Muscle layer of colon (tissue), 2 donors: ENCODE data around the gene SMPD1.
A peak's percentile ranks its signal among the peaks of the same experiment; 100 is the strongest.

Experiments used
- H3K27ac ChIP-seq: one replicate; pipeline ENCODE4 v1.7.0; 2013; ENCODE audit warnings: low read depth, mild to moderate bottlenecking, low read length, moderate library complexity
- H3K27me3 ChIP-seq, 2 donors: one replicate each; pipeline ENCODE4 v1.7.0; 2013; ENCODE audit warnings: low read length in 2 of 2, mild to moderate bottlenecking in 2 of 2; ENCODE audit not compliant: insufficient read depth in 2 of 2, control insufficient read depth in 1 of 2
- H3K36me3 ChIP-seq: one replicate; pipeline ENCODE4 v1.7.0; 2013; ENCODE audit warnings: mild to moderate bottlenecking, low read length; ENCODE audit not compliant: insufficient read depth
- H3K4me1 ChIP-seq: one replicate; pipeline ENCODE4 v1.7.0; 2013; ENCODE audit warnings: mild to moderate bottlenecking, low read length; ENCODE audit not compliant: insufficient read depth
- H3K4me3 ChIP-seq, 2 donors: one replicate each; pipeline ENCODE4 v1.7.0; 2013; ENCODE audit warnings: low read length in 2 of 2, low read depth in 1 of 2, mild to moderate bottlenecking in 1 of 2, moderate library complexity in 1 of 2
- H3K9ac ChIP-seq: one replicate; pipeline ENCODE4 v1.7.0; 2013; ENCODE audit warnings: low read length
- H3K9me3 ChIP-seq: one replicate; pipeline ENCODE4 v1.7.0; 2013; ENCODE audit warnings: mild to moderate bottlenecking, low read length
- donor health status: abdominal sarcoma.
- donor health status: Adenocarcinoma of cecum.

Gene SMPD1

DNA sequence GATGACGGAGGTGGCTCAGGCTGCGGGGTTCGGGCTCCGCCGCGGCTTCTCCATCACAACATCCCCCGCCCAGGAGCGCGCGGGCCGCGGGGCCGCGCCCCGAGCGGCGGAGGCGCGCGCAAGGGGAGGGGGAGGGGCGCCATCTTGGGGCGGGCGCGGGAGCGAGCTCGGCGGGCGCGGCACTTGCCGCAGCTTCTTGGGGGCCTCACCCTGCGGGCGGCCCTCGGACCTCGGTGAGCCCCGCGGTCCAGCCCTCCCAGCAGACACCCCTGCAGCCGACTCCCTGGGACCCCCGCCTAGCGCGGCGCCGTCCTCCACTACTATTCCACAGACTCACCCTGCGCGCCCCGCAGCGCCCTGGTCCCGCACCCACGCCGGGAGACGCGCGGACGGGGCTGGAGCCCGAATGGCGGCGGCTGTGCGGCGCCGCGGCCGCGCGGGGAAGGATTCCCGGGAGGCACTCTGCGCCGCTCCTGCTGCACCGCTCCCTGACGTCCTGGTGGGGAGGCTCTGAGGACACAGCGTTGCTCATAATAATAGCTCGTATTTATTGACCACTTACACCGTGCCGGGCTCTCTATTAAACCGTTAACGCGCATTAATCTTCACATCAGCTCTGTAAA is 28.8 kb downstream of the SMPD1 start, which contains the start of gene APBB1:
APBB1 (minus strand) TSS at position 86 of the 623 bp plus-strand sequence. CDS start 7,747 bp downstream, outside the sequence.
- Histone ChIP-seq H3K27me3 (no peaks in the 10 kb centered on the region), H3K27ac (peak within 1 kb of the TSS; percentile 93), H3K4me3 (peak within 1 kb of the TSS; percentile 52 to 69), H3K9ac (peak within 1 kb of the TSS; percentile 55), H3K36me3 (no peaks in the 10 kb centered on the region), H3K4me1 (peaks cover 31% of the 10 kb centered on the region), H3K9me3 (no peaks in the 10 kb centered on the region)

- peaks cover 21% of the 10 kb centered on the region for H3K4me1 ChIP-seq
- no peaks in the 10 kb centered on the region for H3K36me3 ChIP-seq
- H3K27me3 ChIP-seq: no peaks in the 10 kb centered on the region
- no peak overlapping the region for H3K9ac ChIP-seq
- H3K27ac ChIP-seq: no peak overlapping the region
- H3K9me3 ChIP-seq: no peaks in the 10 kb centered on the region
- no peak overlapping the region for H3K4me3 ChIP-seq
Measured at GRCh38 chr11:6420677-6421076, 30.4 kb downstream of the SMPD1 start.

DNA sequence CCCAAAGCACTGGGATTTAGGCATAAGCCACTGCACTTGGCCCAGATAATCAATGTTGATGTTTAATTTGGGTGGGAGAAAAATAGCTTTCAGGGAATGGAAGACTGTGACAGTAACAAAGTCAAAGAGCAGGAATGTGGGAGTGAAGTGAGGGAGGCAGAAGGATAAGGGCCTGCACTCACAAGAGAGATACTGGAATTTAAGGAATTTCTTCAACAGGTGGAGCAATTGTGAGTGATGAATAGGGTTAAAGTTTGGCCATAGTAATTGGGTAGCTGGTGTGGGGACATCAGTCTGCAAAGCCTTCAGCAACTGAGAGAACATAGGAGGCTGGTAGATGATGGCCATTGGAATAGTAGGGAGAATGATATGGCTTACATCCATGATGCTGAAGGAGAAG is 37.2 kb downstream of the SMPD1 start:
- Histone ChIP-seq H3K9me3 (no peaks in the 10 kb centered on the region), H3K27ac (no peak overlapping the region), H3K4me3 (no peak overlapping the region), H3K9ac (no peak overlapping the region), H3K27me3 (no peaks in the 10 kb centered on the region), H3K4me1 (no peaks in the 10 kb centered on the region), H3K36me3 (no peaks in the 10 kb centered on the region)

DNA sequence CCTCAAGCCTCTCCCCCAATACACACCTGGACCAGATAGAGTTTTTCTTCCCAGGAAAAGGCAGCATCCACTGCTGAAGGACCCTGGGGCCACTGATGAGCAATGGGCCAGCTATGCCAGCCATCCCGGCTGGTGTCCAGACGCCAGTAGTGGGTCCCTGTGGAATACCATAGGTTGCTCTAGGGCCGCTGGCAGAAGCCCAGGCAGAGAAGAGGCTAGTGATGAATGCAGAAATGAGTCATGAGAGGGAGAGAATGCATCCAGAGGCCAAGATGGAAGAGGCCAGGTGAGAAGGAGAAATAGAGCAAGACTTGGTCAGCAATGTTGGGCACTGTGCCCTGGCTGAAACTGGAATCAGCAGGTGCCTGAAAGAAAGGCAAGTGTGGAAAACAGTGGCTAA is 41.6 kb downstream of the SMPD1 start:
- H3K9ac ChIP-seq: no peak overlapping the region
- H3K27me3 ChIP-seq: no peaks in the 10 kb centered on the region
- no peaks in the 10 kb centered on the region for H3K36me3 ChIP-seq
- H3K27ac ChIP-seq: no peak overlapping the region
- H3K4me1 ChIP-seq: no peaks in the 10 kb centered on the region
- H3K4me3 ChIP-seq: no peak overlapping the region
- H3K9me3 ChIP-seq: no peaks in the 10 kb centered on the region

GRCh38 chr11:6433998-6434660 is 43.9 kb downstream of the SMPD1 start:
- H3K9ac ChIP-seq: no peak overlapping the region
- H3K4me1 ChIP-seq: no peaks in the 10 kb centered on the region
- no peaks in the 10 kb centered on the region for H3K9me3 ChIP-seq
- H3K27ac ChIP-seq: no peak overlapping the region
- no peaks in the 10 kb centered on the region for H3K27me3 ChIP-seq
- no peak overlapping the region for H3K4me3 ChIP-seq
- no peaks in the 10 kb centered on the region for H3K36me3 ChIP-seq

DNA sequence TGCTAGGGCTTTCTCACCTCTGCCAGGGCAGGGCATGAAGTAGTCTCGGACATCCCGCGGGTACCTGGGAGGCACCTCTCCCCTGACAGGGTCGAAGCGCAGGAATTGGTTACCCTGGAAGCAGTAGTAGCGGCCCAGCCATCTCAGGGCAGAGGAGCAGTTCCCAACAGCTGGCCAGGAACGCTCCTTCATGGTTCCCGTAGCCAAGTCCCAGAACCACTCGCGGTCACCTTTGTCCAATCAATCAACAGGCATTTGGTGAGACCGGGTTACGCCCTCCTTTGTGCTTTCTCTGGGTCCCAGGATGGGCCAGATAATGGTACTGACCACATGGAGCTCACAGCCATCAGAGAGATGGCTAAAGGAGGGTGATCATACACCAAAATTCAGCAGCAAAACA is 47.1 kb downstream of the SMPD1 start:
- H3K36me3 ChIP-seq: no peaks in the 10 kb centered on the region

DNA sequence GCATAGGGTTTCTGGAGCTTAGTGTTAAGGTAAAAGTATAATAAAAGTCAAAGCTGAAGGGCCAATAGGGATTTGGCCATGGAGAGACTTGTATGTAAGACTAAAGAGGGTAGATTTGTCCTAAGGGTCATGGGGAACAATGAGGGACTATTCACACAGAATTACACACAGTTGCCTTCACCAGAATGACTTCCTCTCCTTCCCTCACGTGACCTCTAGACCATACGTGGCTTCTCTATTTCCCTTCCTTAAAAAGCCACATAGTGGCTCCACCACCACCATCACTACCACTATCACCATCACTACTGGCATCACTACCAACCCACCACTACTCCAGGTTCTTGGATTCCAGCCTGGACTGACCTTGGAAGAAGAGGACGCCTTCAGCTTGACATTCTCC is 47.7 kb downstream of the SMPD1 start:
- Histone ChIP-seq H3K27ac (no peak overlapping the region), H3K36me3 (no peaks in the 10 kb centered on the region), H3K4me3 (no peak overlapping the region), H3K27me3 (no peaks in the 10 kb centered on the region), H3K4me1 (no peaks in the 10 kb centered on the region), H3K9me3 (no peaks in the 10 kb centered on the region), H3K9ac (no peak overlapping the region)

More for the DNA sequence above, 47.1 kb downstream of the SMPD1 start:
- Histone ChIP-seq H3K4me1 (no peaks in the 10 kb centered on the region), H3K9me3 (no peaks in the 10 kb centered on the region), H3K4me3 (no peak overlapping the region), H3K9ac (no peak overlapping the region), H3K27me3 (no peaks in the 10 kb centered on the region), H3K27ac (no peak overlapping the region)

DNA sequence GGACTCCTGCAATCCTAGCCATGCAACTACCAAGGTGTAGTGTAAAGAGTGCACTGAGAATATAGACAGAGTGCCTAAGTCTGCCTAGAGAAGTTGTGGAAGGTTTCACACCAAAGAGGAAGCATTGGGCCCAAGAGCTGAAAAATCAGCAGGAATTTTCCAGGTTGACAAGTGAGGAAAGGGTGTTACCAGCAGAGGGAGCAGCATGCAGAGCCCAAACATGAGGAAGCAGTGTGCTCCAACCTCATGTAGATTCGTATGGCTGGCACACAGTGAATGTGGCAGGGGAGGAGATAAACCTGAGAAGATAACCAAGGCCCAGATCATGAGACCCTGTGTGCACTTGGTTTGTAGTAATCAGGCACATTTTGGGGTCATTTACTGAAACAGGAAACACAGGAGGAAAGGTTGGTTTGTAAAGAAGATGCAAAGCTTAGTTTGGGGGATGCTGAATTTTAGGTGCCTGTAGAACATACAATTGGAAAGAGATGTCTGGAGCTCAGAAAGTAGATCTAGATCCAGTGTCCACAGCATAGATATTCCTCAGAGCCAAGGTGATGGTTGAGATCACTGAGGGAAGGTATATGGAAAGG is 48.8 kb downstream of the SMPD1 start:
- no peaks in the 10 kb centered on the region for H3K4me1 ChIP-seq
- no peaks in the 10 kb centered on the region for H3K27me3 ChIP-seq
- H3K36me3 ChIP-seq: no peaks in the 10 kb centered on the region
- no peak overlapping the region for H3K27ac ChIP-seq
- no peaks in the 10 kb centered on the region for H3K9me3 ChIP-seq
- no peak overlapping the region for H3K9ac ChIP-seq
- H3K4me3 ChIP-seq: no peak overlapping the region

GRCh38 chr11:6440906-6441358 is 50.7 kb downstream of the SMPD1 start, which contains the start of gene HPX:
Gene HPX, minus strand, starts transcription at chr11:6440987. Its CDS starts 24 bp downstream, at chr11:6440963.
- Histone ChIP-seq H3K9me3 (no peaks in the 10 kb centered on the region), H3K27me3 (no peaks in the 10 kb centered on the region), H3K4me1 (no peaks in the 10 kb centered on the region), H3K9ac (no peak within 1 kb of the TSS), H3K27ac (no peak within 1 kb of the TSS), H3K36me3 (no peaks in the 10 kb centered on the region), H3K4me3 (no peak within 1 kb of the TSS)

DNA sequence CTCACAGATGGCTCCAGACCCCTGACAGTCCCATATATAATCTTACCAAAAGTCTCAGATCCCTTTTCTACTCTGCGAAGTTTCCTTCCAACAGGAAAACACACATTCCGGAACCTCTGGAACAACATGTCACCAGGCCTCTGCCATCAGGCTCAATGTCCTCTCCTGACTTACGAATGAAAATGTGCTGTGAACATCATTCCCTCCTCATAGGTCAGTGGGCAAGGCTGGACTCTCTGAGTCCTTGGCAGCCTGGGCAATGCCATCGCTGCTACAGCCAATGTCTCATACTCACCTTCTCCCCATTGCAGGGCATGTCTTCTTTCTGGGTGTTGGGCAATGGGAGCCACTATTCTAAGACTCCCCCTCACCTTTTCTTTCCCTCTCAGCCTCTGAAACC is 52.2 kb downstream of the SMPD1 start:
- Histone ChIP-seq H3K9me3 (no peaks in the 10 kb centered on the region), H3K36me3 (peaks cover under 1% of the 10 kb centered on the region), H3K4me3 (no peak overlapping the region), H3K27me3 (no peaks in the 10 kb centered on the region), H3K9ac (no peak overlapping the region), H3K27ac (no peak overlapping the region), H3K4me1 (no peaks in the 10 kb centered on the region)

DNA sequence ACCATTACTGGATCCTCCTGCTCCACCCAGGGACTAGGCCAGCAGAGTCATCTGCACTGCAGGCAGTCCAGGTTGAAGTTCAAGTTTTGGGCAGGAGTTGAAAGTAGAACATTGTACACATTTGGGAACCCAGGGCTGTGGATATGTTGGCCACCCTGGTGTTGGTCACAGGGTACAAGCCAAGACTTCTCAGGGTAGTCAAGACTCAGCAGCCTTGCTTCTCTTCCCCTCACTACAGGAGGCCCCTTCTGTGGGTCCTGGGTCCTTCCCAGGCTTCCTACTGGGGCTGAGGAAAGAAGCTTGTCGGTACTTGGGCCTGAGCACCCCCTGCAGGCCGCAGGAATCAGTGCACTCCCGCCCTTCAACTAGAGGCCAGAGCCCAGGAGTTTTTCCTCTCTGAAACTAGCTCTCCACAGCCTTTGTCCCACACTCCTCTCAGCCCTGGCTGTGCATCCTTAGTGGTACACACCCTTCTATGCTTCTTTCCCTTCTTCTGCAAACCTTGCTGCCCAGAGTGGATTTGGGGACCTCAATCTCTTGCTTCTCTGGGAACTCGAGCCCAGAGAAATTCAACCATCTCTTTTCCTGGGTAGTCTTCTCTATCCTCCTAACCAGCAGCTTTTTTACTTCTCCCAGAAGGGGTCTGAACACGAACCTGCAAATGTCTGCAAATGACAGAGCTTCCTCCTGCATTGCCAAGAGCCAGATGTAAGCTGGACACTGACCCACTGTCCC is 53.2 kb downstream of the SMPD1 start:
- peaks cover 7% of the 10 kb centered on the region for H3K36me3 ChIP-seq
- no peaks in the 10 kb centered on the region for H3K27me3 ChIP-seq
- no peak overlapping the region for H3K27ac ChIP-seq
- no peaks in the 10 kb centered on the region for H3K9me3 ChIP-seq
- no peak overlapping the region for H3K4me3 ChIP-seq
- no peaks in the 10 kb centered on the region for H3K4me1 ChIP-seq
- no peak overlapping the region for H3K9ac ChIP-seq
